Endothelial cell (in vitro differentiated cells): ENCODE measurements around the gene MADD. TPM values are rescaled to one million over a fixed set of nuclear protein-coding genes. Genes with fewer than 3 reads are reported as not detected.

Experiments
- DNase-seq: peaks from one replicate; pipeline ENCODE4 v3.0.0; 2021; ENCODE audit warnings: low spot score
- H3K27ac Mint-ChIP-seq: one replicate; pipeline ENCODE4 v1.8.0; 2021; ENCODE audit warnings: mixed read lengths, inconsistent platforms; ENCODE audit not compliant: unreplicated experiment
- H3K27me3 Mint-ChIP-seq: one replicate; pipeline ENCODE4 v1.8.0; 2021; ENCODE audit warnings: mild to moderate bottlenecking, moderate library complexity, mixed read lengths, inconsistent platforms; ENCODE audit not compliant: unreplicated experiment
- H3K36me3 Mint-ChIP-seq: one replicate; pipeline ENCODE4 v1.8.0; 2021; ENCODE audit warnings: mild to moderate bottlenecking, low read depth, mixed read lengths, inconsistent platforms; ENCODE audit not compliant: unreplicated experiment
- H3K4me1 Mint-ChIP-seq: one replicate; pipeline ENCODE4 v1.8.0; 2021; ENCODE audit warnings: mild to moderate bottlenecking, mixed read lengths, inconsistent platforms; ENCODE audit not compliant: unreplicated experiment
- H3K4me3 Mint-ChIP-seq: one replicate; pipeline ENCODE4 v1.8.0; 2021; ENCODE audit warnings: mild to moderate bottlenecking, mixed read lengths, inconsistent platforms; ENCODE audit not compliant: unreplicated experiment
- H3K9me3 Mint-ChIP-seq: one replicate; pipeline ENCODE4 v1.8.0; 2021; ENCODE audit warnings: mixed read lengths, inconsistent platforms; ENCODE audit not compliant: unreplicated experiment
- total RNA-seq: library from RNA; stranded (reverse); fragmentation: NEBNext Ultra II Directional; extraction: Animal tissue kit (Norgen Biotek cat#: 25700); gene quantifications from one replicate; pipeline ENCODE4 v1.2.1, GENCODE V29; 2021; ENCODE audit not compliant: unreplicated experiment
- TF ChIP-seq, protein P1 (sequence below): fragments of 200-600 bp; sonication (generic); IDR thresholded peaks from one replicate; pipeline ENCODE4 v1.5.0; 2021; ENCODE audit warnings: antibody characterized with exemption; ENCODE audit not compliant: unreplicated experiment

MADD gene
- total RNA-seq, 1 donor from 2014 or later = 61.2 TPM

DNA sequence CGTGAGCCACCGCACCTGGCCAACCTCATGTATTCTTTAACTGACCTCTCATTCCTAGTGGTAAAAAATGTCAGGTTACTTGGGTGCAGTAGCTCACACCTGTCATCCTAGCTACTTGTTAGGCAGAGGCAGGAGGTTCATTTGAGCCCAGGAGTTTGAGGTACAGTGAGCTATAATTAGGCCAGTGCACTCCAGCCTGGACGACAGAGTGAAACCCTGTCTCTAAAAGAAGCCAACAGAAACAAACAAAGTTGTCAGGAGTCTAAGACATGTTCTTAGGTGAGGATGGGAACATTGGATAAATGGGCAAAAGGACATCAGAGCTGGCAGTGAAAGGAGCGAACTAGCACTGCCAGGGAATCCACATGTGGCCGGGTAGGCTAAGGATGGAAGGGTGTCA lies 18.1 kb downstream of the MADD start:
- TF ChIP-seq, protein P1, sequence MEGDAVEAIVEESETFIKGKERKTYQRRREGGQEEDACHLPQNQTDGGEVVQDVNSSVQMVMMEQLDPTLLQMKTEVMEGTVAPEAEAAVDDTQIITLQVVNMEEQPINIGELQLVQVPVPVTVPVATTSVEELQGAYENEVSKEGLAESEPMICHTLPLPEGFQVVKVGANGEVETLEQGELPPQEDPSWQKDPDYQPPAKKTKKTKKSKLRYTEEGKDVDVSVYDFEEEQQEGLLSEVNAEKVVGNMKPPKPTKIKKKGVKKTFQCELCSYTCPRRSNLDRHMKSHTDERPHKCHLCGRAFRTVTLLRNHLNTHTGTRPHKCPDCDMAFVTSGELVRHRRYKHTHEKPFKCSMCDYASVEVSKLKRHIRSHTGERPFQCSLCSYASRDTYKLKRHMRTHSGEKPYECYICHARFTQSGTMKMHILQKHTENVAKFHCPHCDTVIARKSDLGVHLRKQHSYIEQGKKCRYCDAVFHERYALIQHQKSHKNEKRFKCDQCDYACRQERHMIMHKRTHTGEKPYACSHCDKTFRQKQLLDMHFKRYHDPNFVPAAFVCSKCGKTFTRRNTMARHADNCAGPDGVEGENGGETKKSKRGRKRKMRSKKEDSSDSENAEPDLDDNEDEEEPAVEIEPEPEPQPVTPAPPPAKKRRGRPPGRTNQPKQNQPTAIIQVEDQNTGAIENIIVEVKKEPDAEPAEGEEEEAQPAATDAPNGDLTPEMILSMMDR = no peak
- DNase-seq = no peak
- Mint-ChIP-seq H3K36me3 (peaks cover 68% of the 10 kb centered on the region), H3K27me3 (peaks cover 5% of the 10 kb centered on the region), H3K9me3 (no peaks in the 10 kb centered on the region), H3K4me1 (no peaks in the 10 kb centered on the region), H3K4me3 (no peak overlapping the region), H3K27ac (no peak overlapping the region)

DNA sequence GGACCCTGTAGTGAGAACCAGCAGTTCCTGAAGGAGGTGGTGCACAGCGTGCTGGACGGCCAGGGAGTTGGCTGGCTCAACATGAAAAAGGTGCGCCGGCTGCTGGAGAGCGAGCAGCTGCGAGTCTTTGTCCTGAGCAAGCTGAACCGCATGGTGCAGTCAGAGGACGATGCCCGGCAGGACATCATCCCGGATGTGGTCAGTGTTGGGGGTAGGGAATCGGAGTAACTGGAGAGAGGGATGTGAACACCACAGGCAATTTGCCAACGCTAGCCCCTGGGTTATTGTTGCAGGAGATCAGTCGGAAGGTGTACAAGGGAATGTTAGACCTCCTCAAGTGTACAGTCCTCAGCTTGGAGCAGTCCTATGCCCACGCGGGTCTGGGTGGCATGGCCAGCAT lies 19.9 kb downstream of the MADD start:
- Mint-ChIP-seq H3K4me3 (no peak overlapping the region), H3K27me3 (peaks cover 4% of the 10 kb centered on the region), H3K9me3 (no peaks in the 10 kb centered on the region), H3K36me3 (peaks cover 61% of the 10 kb centered on the region), H3K27ac (no peak overlapping the region), H3K4me1 (no peaks in the 10 kb centered on the region)
- DNase-seq = no peak
- TF ChIP-seq, protein P1 = no peak

DNA sequence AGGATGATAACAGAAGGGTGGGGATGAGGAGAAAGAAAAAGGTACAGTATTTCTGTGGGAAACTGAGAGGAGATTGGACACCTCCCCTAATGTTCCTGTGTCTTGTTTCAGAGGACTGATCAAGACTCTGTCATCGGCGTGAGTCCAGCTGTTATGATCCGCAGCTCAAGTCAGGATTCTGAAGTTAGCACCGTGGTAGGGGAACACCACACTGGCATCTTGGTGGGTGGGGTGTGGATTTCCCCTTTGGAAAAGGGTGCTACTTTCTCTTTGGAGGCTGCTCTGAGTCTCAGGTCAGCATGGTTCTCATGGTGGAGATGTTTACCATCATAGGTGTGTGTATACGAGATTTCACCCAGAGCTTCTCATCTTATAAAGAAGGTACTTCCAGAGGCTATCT lies 25.5 kb downstream of the MADD start:
- Mint-ChIP-seq H3K36me3 (peaks cover 56% of the 10 kb centered on the region), H3K9me3 (no peaks in the 10 kb centered on the region), H3K4me3 (no peak overlapping the region), H3K27ac (no peak overlapping the region), H3K27me3 (peaks cover 2% of the 10 kb centered on the region), H3K4me1 (no peaks in the 10 kb centered on the region)
- TF ChIP-seq, protein P1 = no peak
- DNase-seq = no peak

DNA sequence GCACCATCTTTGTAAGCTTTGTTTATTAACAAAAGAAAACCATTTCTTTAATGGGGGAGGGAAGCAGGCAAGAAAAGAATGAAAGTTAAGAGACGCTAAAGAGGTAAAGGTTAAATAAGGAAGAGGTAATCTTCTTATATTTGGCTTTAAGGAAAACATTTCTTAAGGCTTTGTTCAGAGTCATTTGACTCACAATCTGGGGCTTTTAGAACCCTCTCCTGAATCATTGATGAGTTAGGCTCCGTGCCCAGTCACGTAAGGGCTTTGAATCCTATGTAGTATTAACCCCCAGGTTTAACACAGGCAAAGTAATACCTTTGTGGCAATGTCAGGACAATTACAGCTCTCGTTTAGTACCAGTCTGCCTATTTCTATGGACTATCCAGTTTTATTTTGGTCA lies 26.1 kb downstream of the MADD start:
- TF ChIP-seq, protein P1 = no peak
- no peak for DNase-seq
- no peaks in the 10 kb centered on the region for H3K4me1 Mint-ChIP-seq
- no peaks in the 10 kb centered on the region for H3K27me3 Mint-ChIP-seq
- no peaks in the 10 kb centered on the region for H3K9me3 Mint-ChIP-seq
- H3K36me3 Mint-ChIP-seq = peaks cover 54% of the 10 kb centered on the region
- no peak overlapping the region for H3K4me3 Mint-ChIP-seq
- no peak overlapping the region for H3K27ac Mint-ChIP-seq

DNA sequence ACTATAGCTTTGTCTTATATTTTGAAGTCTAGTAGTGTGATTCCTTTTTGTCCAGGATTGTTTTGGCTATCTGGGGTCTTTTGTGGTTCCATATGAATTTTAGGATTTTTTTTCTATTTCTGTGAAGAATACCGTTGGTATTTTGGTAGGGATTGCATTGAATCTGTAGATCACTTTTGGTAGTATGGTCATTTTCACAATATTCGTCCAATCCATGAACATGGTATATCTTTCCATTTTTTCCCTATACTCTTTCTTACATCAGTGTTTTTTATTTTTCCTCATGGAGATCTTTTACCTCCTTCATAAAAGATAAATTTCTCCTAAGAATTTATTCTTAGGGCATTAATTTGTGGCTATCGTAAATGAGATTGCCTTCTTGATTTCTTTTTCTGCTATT lies 29.1 kb downstream of the MADD start:
- H3K4me1 Mint-ChIP-seq = no peaks in the 10 kb centered on the region
- no peaks in the 10 kb centered on the region for H3K27me3 Mint-ChIP-seq
- TF ChIP-seq, protein P1 = no peak
- H3K27ac Mint-ChIP-seq = no peak overlapping the region
- DNase-seq = no peak
- peaks cover 67% of the 10 kb centered on the region for H3K36me3 Mint-ChIP-seq
- H3K4me3 Mint-ChIP-seq = peak overlapping the region; percentile 69
- no peaks in the 10 kb centered on the region for H3K9me3 Mint-ChIP-seq
